Peyer's patch (tissue), 4 donors: Measurements from ENCODE around the gene S100A8.

ENCODE experiments used
- POLR2A ChIP-seq, 2 donors: fragments of 450-650 bp; IDR thresholded peaks; one replicate each; pipeline ENCODE4 v1.5.1; 2017; ENCODE audit warnings: antibody characterized with exemption in 2 of 2, mild to moderate bottlenecking in 2 of 2, moderate library complexity in 2 of 2
- TF ChIP-seq, protein P1 (sequence below), 6 experiments: fragments of 450-650 bp in 4 of 6; fragments of 200-600 bp in 2 of 6; sonication (generic) in 1 of 6; IDR thresholded peaks; one replicate each; pipeline ENCODE4 v1.5.1; 2017 to 2019; ENCODE audit warnings: antibody characterized with exemption in 6 of 6, mild to moderate bottlenecking in 3 of 6, moderate library complexity in 1 of 6

DNA sequence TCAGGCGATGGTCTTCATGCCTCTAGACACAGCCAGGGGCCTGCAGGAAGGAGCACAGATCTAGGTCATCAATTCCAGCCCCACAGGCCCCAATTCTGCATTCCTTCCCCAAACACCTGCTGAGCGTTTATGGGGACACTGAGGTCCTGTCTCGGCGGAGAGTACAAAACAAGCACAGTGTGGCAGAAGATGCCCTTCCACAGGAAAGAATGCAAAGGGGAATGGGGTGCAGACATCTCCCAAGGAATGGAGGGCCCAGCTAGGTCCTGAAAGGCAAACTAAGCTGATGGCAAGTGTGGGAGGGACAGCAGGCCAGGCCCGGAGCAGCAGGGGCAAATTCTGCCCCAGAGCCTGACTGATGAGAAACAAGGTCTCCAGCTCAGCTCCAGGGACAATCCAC lies 3.5 kb upstream of the S100A8 start:
- TF ChIP-seq, protein P1, sequence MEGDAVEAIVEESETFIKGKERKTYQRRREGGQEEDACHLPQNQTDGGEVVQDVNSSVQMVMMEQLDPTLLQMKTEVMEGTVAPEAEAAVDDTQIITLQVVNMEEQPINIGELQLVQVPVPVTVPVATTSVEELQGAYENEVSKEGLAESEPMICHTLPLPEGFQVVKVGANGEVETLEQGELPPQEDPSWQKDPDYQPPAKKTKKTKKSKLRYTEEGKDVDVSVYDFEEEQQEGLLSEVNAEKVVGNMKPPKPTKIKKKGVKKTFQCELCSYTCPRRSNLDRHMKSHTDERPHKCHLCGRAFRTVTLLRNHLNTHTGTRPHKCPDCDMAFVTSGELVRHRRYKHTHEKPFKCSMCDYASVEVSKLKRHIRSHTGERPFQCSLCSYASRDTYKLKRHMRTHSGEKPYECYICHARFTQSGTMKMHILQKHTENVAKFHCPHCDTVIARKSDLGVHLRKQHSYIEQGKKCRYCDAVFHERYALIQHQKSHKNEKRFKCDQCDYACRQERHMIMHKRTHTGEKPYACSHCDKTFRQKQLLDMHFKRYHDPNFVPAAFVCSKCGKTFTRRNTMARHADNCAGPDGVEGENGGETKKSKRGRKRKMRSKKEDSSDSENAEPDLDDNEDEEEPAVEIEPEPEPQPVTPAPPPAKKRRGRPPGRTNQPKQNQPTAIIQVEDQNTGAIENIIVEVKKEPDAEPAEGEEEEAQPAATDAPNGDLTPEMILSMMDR (IDR thresholded peaks at IDR 0.05): no peak
- no peak for TF ChIP-seq POLR2A (IDR thresholded peaks at IDR 0.05)
